ENCODE results near the gene RGS10.

RGS10 gene

GRCh38 chr10:119526621-119527592 lies 15.6 kb downstream of the RGS10 start:
- H3K4me3 ChIP-seq (ENCODE audit: low read depth, low read length): no peak overlapping the region
- H3K9me3 ChIP-seq (ENCODE audit: severe bottlenecking): no peaks in the 10 kb centered on the region
- DNase-seq: peak; percentile 29
- no peaks in the 10 kb centered on the region for H3K27me3 ChIP-seq (ENCODE audit: insufficient read depth, low read depth, severe bottlenecking)
- TF ChIP-seq, protein P1, sequence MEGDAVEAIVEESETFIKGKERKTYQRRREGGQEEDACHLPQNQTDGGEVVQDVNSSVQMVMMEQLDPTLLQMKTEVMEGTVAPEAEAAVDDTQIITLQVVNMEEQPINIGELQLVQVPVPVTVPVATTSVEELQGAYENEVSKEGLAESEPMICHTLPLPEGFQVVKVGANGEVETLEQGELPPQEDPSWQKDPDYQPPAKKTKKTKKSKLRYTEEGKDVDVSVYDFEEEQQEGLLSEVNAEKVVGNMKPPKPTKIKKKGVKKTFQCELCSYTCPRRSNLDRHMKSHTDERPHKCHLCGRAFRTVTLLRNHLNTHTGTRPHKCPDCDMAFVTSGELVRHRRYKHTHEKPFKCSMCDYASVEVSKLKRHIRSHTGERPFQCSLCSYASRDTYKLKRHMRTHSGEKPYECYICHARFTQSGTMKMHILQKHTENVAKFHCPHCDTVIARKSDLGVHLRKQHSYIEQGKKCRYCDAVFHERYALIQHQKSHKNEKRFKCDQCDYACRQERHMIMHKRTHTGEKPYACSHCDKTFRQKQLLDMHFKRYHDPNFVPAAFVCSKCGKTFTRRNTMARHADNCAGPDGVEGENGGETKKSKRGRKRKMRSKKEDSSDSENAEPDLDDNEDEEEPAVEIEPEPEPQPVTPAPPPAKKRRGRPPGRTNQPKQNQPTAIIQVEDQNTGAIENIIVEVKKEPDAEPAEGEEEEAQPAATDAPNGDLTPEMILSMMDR (IDR thresholded peaks at IDR 0.05; ENCODE audit: low read depth, low read length): peak; percentile 34; the same call in 1 of the 2 replicates
- no peak overlapping the region for H3K27ac ChIP-seq
- peaks cover 23% of the 10 kb centered on the region for H3K36me3 ChIP-seq

DNA sequence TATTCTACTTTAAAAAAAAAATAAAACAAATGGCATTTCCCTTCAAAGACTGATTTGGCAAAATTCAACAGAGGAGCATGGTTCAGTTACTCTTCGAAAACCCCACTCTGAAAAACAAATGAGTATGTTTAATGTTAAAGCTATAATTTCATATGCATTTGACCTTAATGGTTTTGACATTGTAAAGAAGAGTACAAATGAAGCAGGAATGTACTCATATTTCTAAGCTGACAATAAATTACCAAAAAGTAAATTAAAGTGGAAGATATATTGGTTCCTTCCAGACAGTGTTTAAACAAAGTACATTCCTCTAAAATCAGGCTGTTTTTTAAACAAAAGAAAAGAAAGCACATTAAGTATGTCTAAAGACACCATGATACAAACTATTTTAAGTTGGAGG lies 16.4 kb downstream of the RGS10 start:
- H3K4me3 ChIP-seq (ENCODE audit: low read depth, low read length): no peak overlapping the region
- H3K9me3 ChIP-seq (ENCODE audit: severe bottlenecking): no peaks in the 10 kb centered on the region
- no peak for DNase-seq
- peaks cover 25% of the 10 kb centered on the region for H3K36me3 ChIP-seq
- H3K27me3 ChIP-seq (ENCODE audit: insufficient read depth, low read depth, severe bottlenecking): no peaks in the 10 kb centered on the region
- H3K27ac ChIP-seq: no peak overlapping the region
- TF ChIP-seq, protein P1 (IDR thresholded peaks at IDR 0.05; ENCODE audit: low read depth, low read length): no peak

DNA sequence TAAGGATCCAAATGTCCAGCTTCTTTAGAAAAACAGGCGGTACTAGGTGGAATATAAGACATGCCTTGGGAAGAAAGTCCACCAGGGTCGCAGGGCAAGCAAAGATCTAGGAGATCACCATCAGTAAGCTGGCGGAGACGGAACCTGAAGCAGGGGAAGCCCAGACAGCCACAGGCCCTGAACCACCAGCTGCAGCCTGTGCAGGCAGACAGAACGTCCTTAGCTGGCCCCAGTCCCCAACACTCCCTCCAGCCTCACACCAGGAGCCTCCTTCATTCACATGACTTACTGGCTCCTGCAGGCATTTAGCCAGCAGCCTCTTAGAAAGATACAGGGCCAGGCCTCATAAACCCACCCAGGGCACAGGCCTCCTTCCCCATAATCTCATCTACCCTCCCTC lies 17.4 kb downstream of the RGS10 start:
- H3K27me3 ChIP-seq (ENCODE audit: insufficient read depth, low read depth, severe bottlenecking): no peaks in the 10 kb centered on the region
- TF ChIP-seq, protein P1 (IDR thresholded peaks at IDR 0.05; ENCODE audit: low read depth, low read length): no peak
- no peaks in the 10 kb centered on the region for H3K9me3 ChIP-seq (ENCODE audit: severe bottlenecking)
- no peak for DNase-seq
- no peak overlapping the region for H3K27ac ChIP-seq
- no peak overlapping the region for H3K4me3 ChIP-seq (ENCODE audit: low read depth, low read length)
- peaks cover 25% of the 10 kb centered on the region for H3K36me3 ChIP-seq

DNA sequence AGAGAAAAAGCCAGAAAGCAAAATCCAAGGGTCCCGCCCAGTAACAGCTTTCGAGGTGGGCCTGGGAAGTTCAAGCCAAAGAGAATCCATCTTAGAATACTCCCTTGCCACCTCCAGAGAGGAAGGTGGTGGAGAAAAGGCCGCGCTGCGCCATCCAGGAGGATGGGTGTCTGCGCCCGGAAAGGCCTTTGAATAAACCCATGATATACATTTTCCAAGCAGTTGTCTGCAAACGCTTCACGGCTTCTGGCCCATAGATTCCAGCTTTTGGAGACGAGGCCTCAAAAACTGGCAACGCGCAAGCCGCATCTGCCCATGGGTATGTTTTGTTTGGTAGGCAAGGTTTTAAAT lies 17.8 kb downstream of the RGS10 start:
- no peak overlapping the region for H3K4me3 ChIP-seq (ENCODE audit: low read depth, low read length)
- H3K36me3 ChIP-seq: peaks cover 25% of the 10 kb centered on the region
- TF ChIP-seq, protein P1 (IDR thresholded peaks at IDR 0.05; ENCODE audit: low read depth, low read length): no peak
- no peaks in the 10 kb centered on the region for H3K9me3 ChIP-seq (ENCODE audit: severe bottlenecking)
- no peaks in the 10 kb centered on the region for H3K27me3 ChIP-seq (ENCODE audit: insufficient read depth, low read depth, severe bottlenecking)
- DNase-seq: no peak
- no peak overlapping the region for H3K27ac ChIP-seq

- H3K27ac ChIP-seq: no peak overlapping the region
- TF ChIP-seq, protein P1 (IDR thresholded peaks at IDR 0.05; ENCODE audit: low read depth, low read length): no peak
- peaks cover 25% of the 10 kb centered on the region for H3K36me3 ChIP-seq
- H3K27me3 ChIP-seq (ENCODE audit: insufficient read depth, low read depth, severe bottlenecking): no peaks in the 10 kb centered on the region
- no peak overlapping the region for H3K4me3 ChIP-seq (ENCODE audit: low read depth, low read length)
- DNase-seq: no peak
- no peaks in the 10 kb centered on the region for H3K9me3 ChIP-seq (ENCODE audit: severe bottlenecking)
These were observed 18.4 kb downstream of the RGS10 start for GRCh38 chr10:119523895-119524719.

Measured in WERI-Rb-1 (cell line).